Stimulated activated naive CD8-positive, alpha-beta T cell treated with anti-CD3 and anti-CD28 coated beads, Interleukin-15, Interleukin-2, amounts not matched to agents 100 U/mL and 50 U/mL, for 24 hours (primary cell): ENCODE data around the gene ZFR2.
A peak's percentile ranks its signal among the peaks of the same experiment; 100 is the strongest.
"Not testable (repeated sequence)": the region's sequence is repeated elsewhere in the genome, so short reads cannot be mapped to it uniquely, and the experiment has no call there.

Experiments
- ATAC-seq: fragments of 150-1000 bp; cut with Tn5 transposase; one replicate; pipeline ENCODE4 v1.10.0; 2021
- DNase-seq: peaks from one replicate; pipeline ENCODE4 v3.0.0; 2021

ZFR2 gene

DNA sequence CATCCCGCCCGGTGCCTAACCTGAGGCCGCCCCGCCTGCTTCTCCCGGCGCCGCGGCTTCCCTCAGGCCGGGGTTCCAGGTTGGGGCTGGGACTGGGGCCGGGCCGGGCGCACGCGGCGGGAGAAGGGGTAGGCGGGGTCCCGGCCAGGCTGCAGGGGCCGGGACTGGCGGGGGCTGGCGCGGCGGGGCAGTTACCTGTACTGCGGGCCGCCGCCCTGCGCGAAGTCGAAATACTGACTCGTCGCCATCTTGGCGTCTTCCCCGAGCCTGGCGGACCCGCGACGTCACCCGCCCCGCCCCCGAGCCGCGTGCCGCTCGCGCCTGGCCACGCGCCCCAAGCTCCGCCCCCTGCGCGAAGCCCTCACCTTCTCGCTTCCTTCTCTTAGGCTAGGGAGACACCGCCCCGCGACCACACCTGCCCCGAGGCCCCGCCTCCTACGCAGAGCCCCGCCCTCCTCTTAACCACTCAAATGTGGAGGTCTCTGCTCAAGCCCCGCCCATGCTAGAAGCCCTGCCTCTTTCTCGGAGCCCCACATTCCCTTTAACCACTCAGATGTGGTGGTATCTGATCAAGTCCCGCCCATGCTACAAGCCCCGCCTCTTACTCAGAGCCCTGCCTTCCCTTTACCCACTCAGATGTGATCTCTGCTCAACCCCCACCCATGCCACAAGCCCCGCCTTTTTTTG is at the start of gene ZFR2:
ZFR2 (minus strand) TSS at position 269 of the 687 bp plus-strand sequence; CDS start at position 248, 21 bp downstream.
- ATAC-seq = peak; percentile 9
- DNase-seq = peak; percentile 34

DNA sequence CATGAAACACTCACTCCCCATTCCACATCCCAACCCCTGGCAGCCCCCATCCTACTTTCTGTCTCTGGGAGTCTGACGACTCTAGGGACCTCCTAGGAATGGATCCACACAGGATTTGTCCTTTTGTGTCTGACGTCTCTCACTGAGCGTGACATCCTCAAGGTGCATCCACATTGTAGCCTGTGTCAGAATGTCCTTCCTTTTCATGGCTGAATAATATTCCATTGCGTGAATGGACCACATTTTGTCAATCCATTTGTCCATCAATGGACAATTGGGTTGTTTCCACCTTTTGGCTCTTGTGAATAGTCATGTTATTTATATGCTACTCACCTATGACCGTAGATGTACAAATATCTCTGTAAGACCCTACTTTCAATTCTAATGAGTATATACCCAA is 47.2 kb upstream of the ZFR2 start:
- DNase-seq (no peak), ATAC-seq (no peak)

DNA sequence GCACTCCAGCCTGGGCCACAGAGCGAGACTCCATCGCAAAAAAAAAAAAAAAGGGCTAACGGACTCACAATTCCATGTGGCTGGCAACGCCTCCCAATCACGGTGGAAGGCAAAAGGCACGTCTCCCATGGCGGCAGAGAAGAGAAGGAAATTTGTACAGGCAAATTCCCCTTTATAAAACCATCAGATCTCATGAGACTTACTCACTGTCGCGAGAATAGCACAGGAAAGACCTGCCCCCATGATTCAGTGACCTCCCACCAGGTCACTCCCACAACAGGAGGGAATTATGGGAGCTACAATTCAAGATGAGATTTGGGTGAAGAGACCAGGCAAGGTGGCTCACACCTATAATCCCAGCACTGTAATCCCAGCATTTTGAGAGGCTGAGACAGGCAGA is 45.4 kb upstream of the ZFR2 start:
- ATAC-seq (no peak), DNase-seq (no peak)

DNA sequence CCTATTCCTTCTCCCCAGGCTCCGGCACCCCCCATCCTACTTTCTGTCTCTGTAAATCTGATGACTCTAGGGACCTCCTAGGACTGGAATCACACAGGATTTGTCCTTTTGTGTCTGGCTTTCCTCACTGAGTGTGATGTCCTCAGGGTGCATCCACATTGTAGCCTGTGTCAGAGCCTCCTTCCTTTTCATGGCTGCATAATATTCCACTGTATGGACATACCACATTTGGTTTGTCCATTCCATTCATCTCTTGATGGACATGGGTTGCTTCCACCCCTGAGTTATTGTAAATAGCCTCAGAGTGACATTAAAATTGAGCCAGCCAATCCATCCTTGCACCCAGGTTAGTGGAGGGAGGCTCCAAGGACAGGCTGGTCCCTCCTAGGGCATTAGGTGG is 41.3 kb upstream of the ZFR2 start:
- DNase-seq (no peak), ATAC-seq (no peak)

DNA sequence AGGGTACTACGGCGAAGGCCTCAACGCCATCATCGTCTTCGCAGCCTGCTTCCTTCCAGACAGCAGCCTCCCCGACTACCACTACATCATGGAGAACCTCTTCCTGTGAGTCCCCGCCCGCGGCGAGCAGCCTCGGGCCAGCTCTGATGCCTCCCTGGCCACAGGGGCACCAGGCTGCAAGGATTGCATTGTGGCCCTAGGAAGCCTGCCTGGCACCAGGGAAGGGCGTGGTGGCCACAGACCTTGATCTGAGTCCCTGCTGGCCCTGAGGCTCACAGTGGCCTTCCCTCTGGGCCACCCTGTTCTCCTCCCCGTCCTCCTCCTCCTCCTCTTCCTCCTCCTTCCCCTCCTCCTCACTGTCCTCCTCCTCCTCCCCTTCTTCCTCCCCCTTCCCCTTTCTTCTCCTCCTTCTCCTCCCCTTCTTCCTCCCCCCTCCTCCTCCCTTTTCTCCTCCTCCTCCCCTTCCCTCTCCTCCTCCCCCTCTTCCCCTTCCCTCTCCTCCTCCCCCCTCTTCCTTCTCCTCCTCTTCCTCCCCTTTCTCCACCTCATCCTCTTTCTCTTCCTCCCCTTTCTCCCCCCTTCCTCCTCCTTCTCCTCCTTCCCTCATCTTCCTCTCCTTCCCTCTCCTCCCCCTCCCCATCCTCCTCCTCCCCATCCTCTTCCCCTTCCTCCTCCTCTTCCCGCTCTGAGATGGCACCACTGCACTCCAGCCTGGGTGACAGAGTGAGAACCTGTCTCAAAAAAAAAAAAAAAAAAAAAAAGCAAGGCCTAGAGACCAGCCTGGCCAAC is 39.6 kb upstream of the ZFR2 start:
- DNase-seq (no peak), ATAC-seq (no peak)

DNA sequence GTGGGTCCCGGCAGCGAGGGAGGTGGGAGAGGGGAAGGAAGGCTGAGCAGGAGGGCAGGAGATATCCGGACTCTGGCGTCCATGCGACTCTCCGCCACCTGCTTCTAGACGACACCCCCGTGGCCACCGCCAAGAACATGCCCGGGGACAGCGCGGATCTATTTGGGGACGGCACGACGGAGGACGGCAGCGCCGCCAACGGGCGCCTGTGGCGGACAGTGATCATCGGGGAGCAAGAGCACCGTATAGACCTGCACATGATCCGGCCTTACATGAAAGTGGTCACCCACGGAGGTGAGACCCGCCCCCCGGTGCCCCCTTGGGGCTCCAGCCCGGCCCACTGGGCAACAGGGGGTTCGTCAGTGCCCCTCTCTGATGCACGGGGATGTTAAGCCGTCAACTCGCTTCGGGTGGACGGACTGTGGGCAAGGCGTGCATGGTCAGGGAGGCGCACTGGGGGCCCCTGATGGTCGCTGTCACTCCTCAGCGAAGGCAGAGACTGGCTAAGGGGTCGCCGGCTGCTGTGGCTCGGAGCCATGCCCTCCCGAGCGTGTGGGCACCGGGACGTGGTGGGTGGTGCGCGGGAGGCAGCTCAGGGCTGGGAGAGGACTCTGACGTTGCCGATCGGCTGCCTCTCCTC is 38.9 kb upstream of the ZFR2 start:
- ATAC-seq (no peak), DNase-seq (no peak)

DNA sequence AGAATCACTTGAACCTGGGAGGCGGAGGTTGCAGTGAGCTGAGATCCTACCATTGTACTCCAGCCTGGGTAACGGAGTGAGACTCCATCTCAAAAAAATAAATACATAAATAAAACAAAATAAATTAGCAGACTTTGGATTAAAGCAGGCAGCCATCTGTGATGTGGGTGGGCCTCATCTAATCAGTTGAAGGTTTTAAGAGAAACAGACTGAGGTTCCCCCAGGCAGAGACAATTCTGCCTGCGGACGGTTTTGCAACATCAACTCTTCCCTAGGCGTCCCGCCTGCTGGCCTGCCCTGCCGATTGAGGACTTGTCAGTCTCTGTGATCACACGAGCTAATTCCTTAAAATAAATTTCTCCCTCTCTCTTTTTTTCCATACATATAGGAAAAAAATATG is 35.4 kb upstream of the ZFR2 start:
- ATAC-seq = no peak
- DNase-seq = no peak

DNA sequence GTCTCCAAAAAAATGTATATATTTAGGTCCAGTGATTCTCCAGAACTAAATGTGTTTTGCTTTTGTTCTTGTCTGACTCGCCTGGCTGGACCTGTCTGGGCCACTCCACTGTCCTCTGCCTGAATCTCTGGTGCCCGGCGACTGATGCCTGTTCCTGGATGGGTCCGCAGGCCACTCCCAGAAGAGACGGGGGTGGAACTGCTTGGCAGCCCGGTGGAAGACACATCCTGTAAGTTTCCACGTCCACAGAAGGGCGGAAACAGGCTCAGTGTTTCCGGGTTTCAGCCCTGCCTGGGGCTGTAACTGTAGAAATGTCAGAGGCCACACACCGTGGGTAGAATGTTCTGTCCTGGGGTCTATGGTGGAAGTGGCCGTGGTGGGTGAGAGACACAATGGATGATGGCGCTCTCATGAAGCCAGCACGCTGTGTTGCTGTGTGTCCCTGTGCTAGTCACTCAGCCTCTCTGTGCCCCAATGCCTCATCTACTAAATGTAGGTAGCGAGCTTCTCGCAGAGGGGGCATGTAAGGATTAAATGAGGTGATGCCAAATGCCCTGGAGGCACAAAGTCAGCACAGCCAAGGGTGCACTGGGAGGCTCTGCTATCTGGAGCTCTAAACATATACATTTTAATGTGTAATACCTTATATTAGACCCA is 33.6 kb upstream of the ZFR2 start:
- DNase-seq = no peak
- ATAC-seq = no peak

DNA sequence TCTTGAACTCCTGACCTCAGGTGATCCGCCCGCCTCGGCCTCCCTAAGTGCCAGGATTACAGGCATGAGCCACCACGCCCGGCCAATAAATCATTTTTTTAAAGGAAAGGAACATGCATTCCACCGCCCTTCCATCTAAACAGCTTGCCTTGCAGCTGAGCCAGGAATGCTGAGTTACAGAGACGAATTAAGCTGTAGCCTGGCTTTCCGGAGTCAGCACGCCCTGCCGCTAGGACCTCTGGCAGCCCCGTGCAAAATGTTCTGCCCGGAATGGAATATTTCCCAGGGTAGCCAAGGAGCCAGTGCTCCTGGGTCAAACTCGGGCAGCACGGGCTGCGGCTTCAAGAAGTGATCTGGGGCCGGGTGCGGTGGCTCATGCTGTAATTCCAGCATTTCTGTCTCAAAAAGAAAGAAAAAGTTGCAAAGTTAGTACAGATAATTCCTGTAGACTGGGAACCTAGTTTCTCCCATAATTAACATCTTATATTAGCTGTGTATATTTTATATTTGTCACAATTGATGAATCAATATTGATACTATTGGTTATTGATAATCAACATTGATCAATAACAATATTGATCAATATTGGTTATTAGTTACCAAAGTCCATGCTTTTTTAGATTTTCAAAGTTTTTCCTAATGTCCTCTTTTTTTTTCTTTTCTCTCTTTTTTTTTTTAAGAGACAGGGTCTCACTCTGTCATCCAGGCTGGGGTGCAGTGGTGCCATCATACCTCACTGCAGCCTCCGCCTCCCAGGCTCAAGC is 30.9 kb upstream of the ZFR2 start:
- no peak for DNase-seq
- ATAC-seq = no peak

DNA sequence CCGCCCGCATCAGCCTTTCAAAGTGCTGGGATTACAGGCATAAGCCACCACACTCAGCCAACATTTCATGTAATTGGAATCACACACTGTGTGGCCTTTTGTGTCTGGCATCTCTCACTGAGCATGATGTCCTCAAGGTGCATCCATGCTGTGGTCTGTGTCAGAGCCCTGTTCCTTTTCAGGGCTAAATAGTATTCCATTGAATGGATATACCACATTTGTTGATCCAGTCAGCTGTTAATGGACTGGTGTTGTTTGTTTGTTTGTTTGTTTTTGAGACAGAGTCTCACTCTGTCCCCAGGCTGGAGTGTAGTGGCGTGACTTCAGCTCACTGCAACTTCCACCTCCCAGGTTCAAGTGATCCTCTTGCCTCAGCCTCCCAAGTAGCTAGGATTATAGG is 29.6 kb upstream of the ZFR2 start:
- DNase-seq = no peak
- no peak for ATAC-seq

DNA sequence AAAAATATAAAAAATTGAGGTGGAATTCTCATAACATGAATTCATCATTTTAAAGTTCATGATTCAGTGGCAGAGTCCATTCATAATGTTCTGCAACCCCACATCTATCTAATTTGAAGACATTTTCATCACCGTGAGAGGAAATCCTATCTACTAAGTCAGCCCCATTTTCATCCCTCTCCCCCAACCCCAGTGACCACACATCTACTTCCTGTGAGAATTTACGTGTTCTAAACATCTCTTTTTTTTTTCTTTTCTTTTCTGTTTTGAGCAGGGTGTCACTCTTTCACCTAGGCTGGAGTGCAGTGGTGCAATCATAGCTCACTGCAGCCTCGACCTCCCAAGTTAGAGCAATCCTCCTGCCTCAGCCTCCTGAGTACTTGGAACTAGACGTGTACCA is 29.1 kb upstream of the ZFR2 start:
- no peak for ATAC-seq
- DNase-seq = no peak

DNA sequence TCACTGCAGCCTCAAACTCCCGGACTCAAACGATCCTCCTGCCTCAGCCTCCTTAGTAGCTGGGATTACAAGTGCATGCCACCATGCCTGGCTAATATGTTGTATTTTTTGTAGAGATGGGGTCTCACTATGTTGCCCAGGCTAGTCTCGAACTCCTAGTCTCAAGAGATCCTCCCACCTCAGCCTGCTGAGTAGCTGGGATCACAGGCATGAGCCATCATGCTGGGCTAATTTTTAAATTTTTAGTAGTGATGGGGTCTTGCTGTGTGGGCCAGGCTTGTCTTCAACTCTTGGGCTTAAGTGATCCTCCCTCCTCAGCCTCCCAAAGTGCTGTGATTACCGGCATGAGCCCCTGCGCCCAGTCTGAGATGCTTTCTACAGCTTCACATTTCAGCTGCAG is 26.9 kb upstream of the ZFR2 start:
- no peak for ATAC-seq
- no peak for DNase-seq

DNA sequence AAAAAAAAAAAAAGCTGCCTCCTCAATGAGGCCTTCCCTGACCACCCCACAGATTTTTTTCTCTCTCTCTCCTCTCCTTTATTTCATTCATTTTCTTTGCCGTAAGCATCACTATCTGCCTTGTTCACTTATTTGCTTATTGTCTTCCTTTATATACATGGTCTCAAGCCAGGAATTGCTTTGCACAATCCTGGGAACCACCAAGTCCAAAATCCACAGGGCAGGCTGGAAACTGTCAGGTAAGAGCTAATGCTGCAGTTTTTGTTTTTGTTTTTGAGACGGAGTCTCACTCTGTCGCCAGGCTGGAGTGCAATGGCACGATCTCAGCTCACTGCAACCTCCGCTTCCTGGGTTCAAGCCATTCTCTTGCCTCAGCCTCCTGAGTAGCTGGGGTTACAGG is 26.1 kb upstream of the ZFR2 start:
- not testable (repeated sequence) for DNase-seq, ATAC-seq

DNA sequence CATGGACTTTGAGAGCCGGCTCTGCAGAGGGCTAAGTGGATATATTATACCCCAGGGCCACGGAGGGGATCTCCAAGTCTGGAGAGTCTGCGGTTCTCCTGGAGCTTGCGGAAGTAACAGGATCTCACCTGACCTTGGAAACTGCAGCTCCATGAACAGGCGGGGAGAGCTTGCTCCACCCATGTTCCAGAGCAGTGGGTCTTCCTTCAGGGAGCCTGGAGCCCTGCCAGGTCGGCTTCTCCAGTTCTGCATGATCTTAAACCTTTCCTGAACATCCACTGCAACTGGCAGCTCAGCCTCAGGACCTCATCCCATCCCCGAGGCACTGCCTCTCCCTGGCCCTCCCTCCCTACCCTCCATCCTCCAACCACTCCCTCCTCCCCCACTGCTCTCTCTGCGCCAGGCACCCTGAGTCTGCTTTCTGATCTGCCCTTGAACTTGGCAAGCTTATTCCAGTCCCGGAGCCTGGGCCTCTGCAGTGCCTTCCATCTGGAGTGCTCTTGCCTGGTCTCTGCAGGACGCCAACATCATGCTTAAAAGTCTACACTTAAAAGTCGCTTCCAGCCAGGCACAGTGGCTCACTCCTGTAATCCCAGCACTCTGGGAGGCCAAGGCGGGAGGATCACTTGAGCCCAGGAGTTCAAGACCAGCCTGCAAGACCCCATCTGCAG is 24.8 kb upstream of the ZFR2 start:
- ATAC-seq = no peak
- no peak for DNase-seq

DNA sequence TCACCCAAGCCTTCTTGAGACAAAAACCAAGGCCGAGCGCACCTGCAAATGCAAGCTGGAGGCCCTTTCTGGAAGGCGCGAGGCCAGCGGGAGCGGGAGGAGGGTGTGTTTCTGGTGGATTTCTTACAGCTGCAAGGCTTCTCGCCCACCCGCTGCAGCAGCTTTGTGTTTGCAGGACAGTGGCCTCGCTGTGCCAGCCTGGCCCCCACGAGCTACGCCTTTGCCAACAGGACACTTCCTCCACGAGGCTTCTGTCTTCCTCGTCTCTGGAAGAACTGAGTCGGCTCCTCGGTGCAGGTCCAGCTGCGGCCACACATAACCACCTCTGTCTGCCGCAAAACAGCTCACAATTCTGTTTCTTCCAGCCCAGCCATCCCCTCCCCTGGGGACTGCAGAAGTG is 21.8 kb upstream of the ZFR2 start:
- DNase-seq (no peak), ATAC-seq (no peak)

DNA sequence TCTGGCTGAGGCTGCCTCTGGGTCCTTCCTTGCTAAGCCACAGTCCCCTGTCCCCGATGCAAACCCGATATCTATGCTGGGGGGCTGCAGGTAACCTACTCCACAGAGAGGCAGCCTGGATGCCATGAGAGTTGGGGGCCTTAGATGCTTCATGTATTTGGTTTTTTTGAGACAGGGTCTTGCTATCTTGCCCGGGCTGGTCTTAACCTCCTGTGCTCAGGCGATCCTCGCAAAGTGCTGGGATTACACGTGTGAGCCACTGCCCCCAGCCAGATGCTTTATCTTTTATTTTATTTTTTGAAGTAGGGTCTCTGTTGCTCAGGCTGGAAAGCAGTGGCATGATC is 13.2 kb upstream of the ZFR2 start:
- ATAC-seq = no peak

DNA sequence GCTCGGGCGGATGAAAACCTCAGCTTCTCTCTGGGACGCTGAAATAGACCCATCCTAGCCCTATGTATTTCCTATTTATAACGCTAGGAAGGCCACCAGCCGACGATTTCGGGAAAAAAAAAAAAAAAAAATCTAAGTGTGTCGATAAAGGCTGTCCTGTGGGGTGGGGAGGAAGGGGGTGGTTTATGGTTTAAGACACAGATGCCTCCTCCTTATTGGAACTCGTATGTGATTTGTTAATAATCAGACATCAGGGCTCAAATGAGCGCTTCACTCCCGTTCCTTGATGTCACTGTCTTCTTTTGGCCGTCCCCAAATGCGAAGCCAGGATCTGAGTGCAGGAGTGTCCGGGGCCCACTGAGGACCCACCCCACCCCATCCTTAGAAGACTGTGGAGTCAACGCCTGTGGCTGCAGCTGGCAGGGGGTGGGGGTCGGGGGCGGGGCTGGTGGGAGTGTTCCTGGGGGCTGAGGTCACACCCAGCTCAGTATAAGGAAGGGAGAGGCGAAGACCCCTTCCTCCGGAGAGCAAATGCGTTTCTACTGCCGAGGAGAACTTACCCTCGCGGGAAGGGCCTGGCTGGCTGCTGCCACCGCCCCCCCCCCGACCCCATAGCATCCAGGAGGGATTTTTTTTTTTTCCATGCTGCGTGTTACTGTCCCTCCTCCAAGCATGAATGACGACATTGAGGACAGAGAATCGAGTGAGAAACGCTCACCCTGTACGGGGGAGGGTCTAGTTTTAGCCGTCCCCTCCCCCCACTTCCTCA is 12.6 kb upstream of the ZFR2 start:
- DNase-seq (no peak), ATAC-seq (no peak)

More for the DNA sequence above, 13.2 kb upstream of the ZFR2 start:
- DNase-seq = no peak

DNA sequence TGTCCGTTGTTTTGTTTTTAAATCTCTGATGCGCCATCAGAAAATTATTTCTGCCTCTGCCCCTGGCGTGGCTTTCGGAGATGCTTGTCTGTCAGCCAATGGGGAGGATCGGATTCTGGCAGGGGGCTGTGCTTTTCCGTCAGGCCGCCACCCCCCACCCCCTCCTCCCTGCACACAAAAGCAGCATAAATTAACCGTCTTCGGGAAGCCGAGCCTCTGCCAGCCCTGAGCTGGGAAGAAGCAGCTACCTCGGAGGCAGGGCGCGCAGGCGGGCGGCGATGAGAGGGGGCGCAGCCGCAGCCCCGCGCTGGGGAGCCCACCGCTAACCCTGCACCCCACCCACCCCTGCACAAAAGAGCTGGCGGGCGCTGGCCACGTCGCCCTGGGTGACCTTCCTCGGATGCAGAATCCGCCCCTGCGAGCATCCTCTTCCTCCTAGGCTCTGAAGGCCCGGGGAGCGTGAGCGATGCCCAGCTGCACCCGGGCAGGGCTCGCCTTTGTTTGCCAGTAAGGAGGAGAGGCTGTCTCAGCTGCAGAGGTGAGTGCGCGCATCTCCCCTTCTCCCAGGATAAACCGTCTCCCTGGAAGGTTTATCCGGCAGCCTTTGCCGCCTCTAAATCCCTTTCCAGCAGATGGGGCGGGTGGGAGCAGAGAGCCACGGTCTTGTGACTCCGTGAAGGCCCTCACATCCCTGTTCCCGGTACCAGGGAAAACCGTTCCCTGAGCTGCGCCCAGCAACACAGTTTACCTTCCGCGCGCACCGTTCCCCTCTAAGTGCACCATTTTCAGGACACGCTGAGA is 11.8 kb upstream of the ZFR2 start, which contains the start of gene ATCAY:
ATCAY (plus strand) TSS at position 215 of the 801 bp plus-strand sequence. CDS start 5,083 bp downstream, outside the sequence.
- DNase-seq (no peak), ATAC-seq (no peak)

DNA sequence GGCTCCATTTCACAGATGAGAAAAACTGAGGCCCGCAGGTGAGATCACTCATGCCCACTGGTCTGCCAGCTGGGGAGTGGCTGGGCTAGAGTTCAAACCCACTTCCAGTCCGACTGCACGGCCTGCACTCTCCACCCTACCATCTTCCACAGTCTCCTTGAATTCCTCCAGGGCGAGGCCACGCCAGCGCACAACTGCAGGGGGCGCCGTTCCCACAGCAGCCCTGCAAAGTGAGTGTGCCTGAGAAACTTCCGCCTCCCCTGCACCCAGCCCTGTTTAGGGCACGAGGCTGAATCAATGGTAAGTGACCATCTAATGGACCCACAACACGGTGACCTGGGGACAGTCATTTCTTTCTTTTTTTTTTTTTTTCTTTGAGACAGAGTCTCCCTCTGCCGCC is 10.8 kb upstream of the ZFR2 start:
- ATAC-seq = no peak
- peak; percentile 14 for DNase-seq

DNA sequence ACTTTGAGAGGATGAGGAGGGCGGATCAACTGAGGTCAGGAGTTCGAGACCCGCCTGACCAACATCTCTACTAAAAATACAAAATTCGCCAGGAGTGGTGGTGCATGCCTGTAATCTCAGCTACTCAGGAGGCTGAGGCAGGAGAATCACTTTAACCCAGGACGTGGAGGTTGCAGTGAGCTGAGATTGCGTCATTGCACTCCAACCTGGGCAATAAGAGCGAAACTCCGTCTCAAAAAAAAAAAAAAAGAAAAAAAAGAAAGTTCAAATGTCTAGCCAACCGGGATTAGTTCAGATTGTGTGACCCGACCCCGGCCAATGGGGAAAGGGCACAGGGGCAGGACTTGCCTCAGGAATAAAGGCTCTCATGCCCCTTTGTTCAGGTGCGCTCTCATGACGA is 5.9 kb upstream of the ZFR2 start:
- ATAC-seq, DNase-seq: not testable (repeated sequence)
